22Rv1 (cell line): ENCODE data around the gene DAG1.

Experiments
- ZFX ChIP-seq: fragments of 450-650 bp; IDR thresholded peaks from 2 replicates; pipeline ENCODE4 v1.6.1; 2017; ENCODE audit warnings: antibody characterized with exemption, borderline replicate concordance
- TF ChIP-seq, protein P1 (sequence below): fragments of 450-650 bp; IDR thresholded peaks from 2 replicates; pipeline ENCODE4 v1.5.1; 2017; ENCODE audit warnings: mild to moderate bottlenecking

DNA sequence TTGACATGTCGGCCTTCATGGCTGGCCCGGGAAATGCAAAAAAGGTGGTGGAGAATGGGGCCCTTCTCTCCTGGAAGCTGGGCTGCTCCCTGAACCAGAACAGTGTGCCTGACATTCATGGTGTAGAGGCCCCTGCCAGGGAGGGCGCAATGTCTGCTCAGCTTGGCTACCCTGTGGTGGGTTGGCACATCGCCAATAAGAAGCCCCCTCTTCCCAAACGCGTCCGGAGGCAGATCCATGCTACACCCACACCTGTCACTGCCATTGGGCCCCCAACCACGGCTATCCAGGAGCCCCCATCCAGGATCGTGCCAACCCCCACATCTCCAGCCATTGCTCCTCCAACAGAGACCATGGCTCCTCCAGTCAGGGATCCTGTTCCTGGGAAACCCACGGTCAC is 61.2 kb downstream of the DAG1 start:
- TF ChIP-seq, protein P1, sequence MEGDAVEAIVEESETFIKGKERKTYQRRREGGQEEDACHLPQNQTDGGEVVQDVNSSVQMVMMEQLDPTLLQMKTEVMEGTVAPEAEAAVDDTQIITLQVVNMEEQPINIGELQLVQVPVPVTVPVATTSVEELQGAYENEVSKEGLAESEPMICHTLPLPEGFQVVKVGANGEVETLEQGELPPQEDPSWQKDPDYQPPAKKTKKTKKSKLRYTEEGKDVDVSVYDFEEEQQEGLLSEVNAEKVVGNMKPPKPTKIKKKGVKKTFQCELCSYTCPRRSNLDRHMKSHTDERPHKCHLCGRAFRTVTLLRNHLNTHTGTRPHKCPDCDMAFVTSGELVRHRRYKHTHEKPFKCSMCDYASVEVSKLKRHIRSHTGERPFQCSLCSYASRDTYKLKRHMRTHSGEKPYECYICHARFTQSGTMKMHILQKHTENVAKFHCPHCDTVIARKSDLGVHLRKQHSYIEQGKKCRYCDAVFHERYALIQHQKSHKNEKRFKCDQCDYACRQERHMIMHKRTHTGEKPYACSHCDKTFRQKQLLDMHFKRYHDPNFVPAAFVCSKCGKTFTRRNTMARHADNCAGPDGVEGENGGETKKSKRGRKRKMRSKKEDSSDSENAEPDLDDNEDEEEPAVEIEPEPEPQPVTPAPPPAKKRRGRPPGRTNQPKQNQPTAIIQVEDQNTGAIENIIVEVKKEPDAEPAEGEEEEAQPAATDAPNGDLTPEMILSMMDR = no peak
- TF ChIP-seq ZFX = no peak
